ENCODE data around the gene MNS1. TPM values are rescaled to one million over a fixed set of nuclear protein-coding genes. Genes with fewer than 3 reads are reported as not detected.

Gene MNS1
- total and polyA plus RNA-seq, 2 of the 13 experiments (the other 11 are each of a cell fraction or from before 2014, with no cell fraction given): 0.22 to 1.7 TPM

- FAIRE-seq (no peak), DNase-seq (ENCODE audit: low spot score) (no peak), ATAC-seq (no peak)
- H3K36me3 ChIP-seq (replicated peaks in 1 of 2; ENCODE audit: control insufficient read depth in 1 of 2, insufficient read depth in 2 of 2, low read length in 2 of 2): no peaks in the 10 kb centered on the region
- H3K4me1 ChIP-seq (ENCODE audit: insufficient read depth, low read length): no peaks in the 10 kb centered on the region
- H4K20me1 ChIP-seq (ENCODE audit: insufficient read depth, low read length): no peaks in the 10 kb centered on the region
- no peak overlapping the region for H3K27ac ChIP-seq (ENCODE audit: extremely low read length, insufficient read depth, low read length)
- in situ Hi-C loops (cut with HindIII; ENCODE audit: extremely low pct_ligation_motif_present, low pct_unique_long_range_greater_than_20kb) (no loop called here), intact Hi-C loops (cut with micrococcal nuclease; ENCODE audit: unreplicated experiment) (no loop called here)
- no peak overlapping the region for H2AFZ ChIP-seq (ENCODE audit: low read length)
- 95% methylated on average over 3 of the region's 3 CpGs for WGBS (ENCODE audit: low lambda C conversion rate)
- ChIA-PET CTCF (ENCODE audit: low intra/inter-chr PET ratio, low total read pairs) (no interaction called here), POLR2A (no interaction called here)
- no TSS peak for BruUV-seq (replicated peaks)
- no peaks in the 10 kb centered on the region for H3K27me3 ChIP-seq (ENCODE audit: control insufficient read depth in 1 of 2, insufficient read depth in 2 of 2, low read length in 2 of 2)
- no peak overlapping the region for H3K4me2 ChIP-seq (ENCODE audit: low read depth, low read length)
- no peaks in the 10 kb centered on the region for H3K79me2 ChIP-seq (ENCODE audit: insufficient read depth, low read length)
- no peak overlapping the region for H3K4me3 ChIP-seq (replicated peaks in 1 of 3; ENCODE audit: insufficient read depth in 1 of 3, low read depth in 2 of 3, low read length in 3 of 3)
- H3K9ac ChIP-seq (ENCODE audit: insufficient read depth, low read depth, low read length): no peak overlapping the region
- no peaks in the 10 kb centered on the region for H3K9me3 ChIP-seq (ENCODE audit: low read length)
- TF ChIP-seq CAMTA2 (CRISPR knock-in tag; IDR thresholded peaks at IDR 0.05; ENCODE audit: borderline replicate concordance) (no peak), ZNF512B (CRISPR knock-in tag; IDR thresholded peaks at IDR 0.05; ENCODE audit: borderline replicate concordance) (no peak), SATB2 (CRISPR knock-in tag; IDR thresholded peaks at IDR 0.05) (no peak), ZFP36L1 (CRISPR knock-in tag; IDR thresholded peaks at IDR 0.05) (no peak), NFIC (IDR thresholded peaks at IDR 0.05; ENCODE audit: low read length) (no peak), ZNF891 (CRISPR knock-in tag; IDR thresholded peaks at IDR 0.05) (no peak), MED8 (CRISPR knock-in tag; IDR thresholded peaks at IDR 0.05; ENCODE audit: insufficient replicate concordance) (no peak), HNF4G (IDR thresholded peaks at IDR 0.05; ENCODE audit: borderline replicate concordance, low read depth, low read length) (no peak), HNF4G (CRISPR knock-in tag; IDR thresholded peaks at IDR 0.05; ENCODE audit: borderline replicate concordance, low read depth) (no peak)
- TF ChIP-seq, protein P1, sequence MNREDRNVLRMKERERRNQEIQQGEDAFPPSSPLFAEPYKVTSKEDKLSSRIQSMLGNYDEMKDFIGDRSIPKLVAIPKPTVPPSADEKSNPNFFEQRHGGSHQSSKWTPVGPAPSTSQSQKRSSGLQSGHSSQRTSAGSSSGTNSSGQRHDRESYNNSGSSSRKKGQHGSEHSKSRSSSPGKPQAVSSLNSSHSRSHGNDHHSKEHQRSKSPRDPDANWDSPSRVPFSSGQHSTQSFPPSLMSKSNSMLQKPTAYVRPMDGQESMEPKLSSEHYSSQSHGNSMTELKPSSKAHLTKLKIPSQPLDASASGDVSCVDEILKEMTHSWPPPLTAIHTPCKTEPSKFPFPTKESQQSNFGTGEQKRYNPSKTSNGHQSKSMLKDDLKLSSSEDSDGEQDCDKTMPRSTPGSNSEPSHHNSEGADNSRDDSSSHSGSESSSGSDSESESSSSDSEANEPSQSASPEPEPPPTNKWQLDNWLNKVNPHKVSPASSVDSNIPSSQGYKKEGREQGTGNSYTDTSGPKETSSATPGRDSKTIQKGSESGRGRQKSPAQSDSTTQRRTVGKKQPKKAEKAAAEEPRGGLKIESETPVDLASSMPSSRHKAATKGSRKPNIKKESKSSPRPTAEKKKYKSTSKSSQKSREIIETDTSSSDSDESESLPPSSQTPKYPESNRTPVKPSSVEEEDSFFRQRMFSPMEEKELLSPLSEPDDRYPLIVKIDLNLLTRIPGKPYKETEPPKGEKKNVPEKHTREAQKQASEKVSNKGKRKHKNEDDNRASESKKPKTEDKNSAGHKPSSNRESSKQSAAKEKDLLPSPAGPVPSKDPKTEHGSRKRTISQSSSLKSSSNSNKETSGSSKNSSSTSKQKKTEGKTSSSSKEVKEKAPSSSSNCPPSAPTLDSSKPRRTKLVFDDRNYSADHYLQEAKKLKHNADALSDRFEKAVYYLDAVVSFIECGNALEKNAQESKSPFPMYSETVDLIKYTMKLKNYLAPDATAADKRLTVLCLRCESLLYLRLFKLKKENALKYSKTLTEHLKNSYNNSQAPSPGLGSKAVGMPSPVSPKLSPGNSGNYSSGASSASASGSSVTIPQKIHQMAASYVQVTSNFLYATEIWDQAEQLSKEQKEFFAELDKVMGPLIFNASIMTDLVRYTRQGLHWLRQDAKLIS (CRISPR knock-in tag; IDR thresholded peaks at IDR 0.05): no peak
- TF ChIP-seq, protein P2, sequence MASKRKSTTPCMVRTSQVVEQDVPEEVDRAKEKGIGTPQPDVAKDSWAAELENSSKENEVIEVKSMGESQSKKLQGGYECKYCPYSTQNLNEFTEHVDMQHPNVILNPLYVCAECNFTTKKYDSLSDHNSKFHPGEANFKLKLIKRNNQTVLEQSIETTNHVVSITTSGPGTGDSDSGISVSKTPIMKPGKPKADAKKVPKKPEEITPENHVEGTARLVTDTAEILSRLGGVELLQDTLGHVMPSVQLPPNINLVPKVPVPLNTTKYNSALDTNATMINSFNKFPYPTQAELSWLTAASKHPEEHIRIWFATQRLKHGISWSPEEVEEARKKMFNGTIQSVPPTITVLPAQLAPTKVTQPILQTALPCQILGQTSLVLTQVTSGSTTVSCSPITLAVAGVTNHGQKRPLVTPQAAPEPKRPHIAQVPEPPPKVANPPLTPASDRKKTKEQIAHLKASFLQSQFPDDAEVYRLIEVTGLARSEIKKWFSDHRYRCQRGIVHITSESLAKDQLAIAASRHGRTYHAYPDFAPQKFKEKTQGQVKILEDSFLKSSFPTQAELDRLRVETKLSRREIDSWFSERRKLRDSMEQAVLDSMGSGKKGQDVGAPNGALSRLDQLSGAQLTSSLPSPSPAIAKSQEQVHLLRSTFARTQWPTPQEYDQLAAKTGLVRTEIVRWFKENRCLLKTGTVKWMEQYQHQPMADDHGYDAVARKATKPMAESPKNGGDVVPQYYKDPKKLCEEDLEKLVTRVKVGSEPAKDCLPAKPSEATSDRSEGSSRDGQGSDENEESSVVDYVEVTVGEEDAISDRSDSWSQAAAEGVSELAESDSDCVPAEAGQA (IDR thresholded peaks at IDR 0.05; ENCODE audit: low read depth): no peak
- TF ChIP-seq, protein P2 (CRISPR knock-in tag; IDR thresholded peaks at IDR 0.05; ENCODE audit: borderline replicate concordance): no peak
Measured at GRCh38 chr15:56442354-56442753, 22.6 kb downstream of the MNS1 start.
